Esophagus squamous epithelium (tissue), 5 donors: ENCODE data around the gene STK32A. TPM values are rescaled to one million over a fixed set of nuclear protein-coding genes. Genes with fewer than 3 reads are reported as not detected.

Source experiments
- DNase-seq: peaks from one replicate; lab custom pipeline; 2025; lab: John Stamatoyannopoulos, UW
- H3K27ac ChIP-seq, 4 donors: fragments of 200-600 bp; sonication (generic); one replicate each; pipeline ENCODE4 v1.5.1; 2016 to 2019; ENCODE audit warnings: mild to moderate bottlenecking in 1 of 4
- H3K27me3 ChIP-seq, 4 donors: fragments of 200-600 bp; sonication (generic); 1 replicate in 3 of 4; 2 replicates in 1 of 4; pipeline versions ENCODE4 v1.5.1 to v1.6.0; 2017 to 2021; ENCODE audit warnings: antibody characterized with exemption in 1 of 4
- H3K36me3 ChIP-seq, 3 donors: fragments of 200-600 bp; sonication (generic); one replicate each; pipeline ENCODE4 v1.5.1; 2016 to 2019
- H3K4me1 ChIP-seq, 3 donors: fragments of 200-600 bp; sonication (generic); one replicate each; pipeline ENCODE4 v1.5.1; 2017 to 2019
- H3K4me3 ChIP-seq, 4 donors: fragments of 200-600 bp; sonication (generic); 1 replicate in 3 of 4; 2 replicates in 1 of 4; pipeline ENCODE4 v1.5.1; 2016 to 2019; ENCODE audit warnings: mild to moderate bottlenecking in 2 of 4, moderate library complexity in 1 of 4
- H3K9me3 ChIP-seq, 3 donors: fragments of 200-600 bp; sonication (generic); one replicate each; pipeline ENCODE4 v1.5.1; 2016 to 2019
- POLR2A ChIP-seq, 4 donors: fragments of 450-650 bp; IDR thresholded peaks; one replicate each; pipeline ENCODE4 v1.6.1; 2017; ENCODE audit warnings: antibody characterized with exemption in 4 of 4, mild to moderate bottlenecking in 4 of 4, moderate library complexity in 3 of 4
- WGBS, 2 donors: methylation state at CpG; one replicate each; pipeline ENCODE4 v1.1.5; 2018; 5-methylcytosine and 5-hydroxymethylcytosine counted together
- intact Hi-C: fragments of 100-400 bp; cut with DNase I; formaldehyde crosslinking; loops from one replicate; pipeline ENCODE4 v1.15.0; 2022
- total RNA-seq, 4 donors: library from RNA; depleted of rRNA; stranded (reverse); fragments of >200 nt; gene quantifications; one replicate each; pipeline ENCODE4 v1.1.0, GENCODE V29; 2016
- TF ChIP-seq, protein P1 (sequence below), 6 experiments: fragments of 450-650 bp in 4 of 6; fragments of 200-600 bp in 2 of 6; sonication (generic) in 2 of 6; IDR thresholded peaks; one replicate each; pipeline ENCODE4 v1.5.1; 2016 to 2019; ENCODE audit warnings: antibody characterized with exemption in 6 of 6, mild to moderate bottlenecking in 4 of 6, moderate library complexity in 4 of 6
- donor health status: DM: yes; HTN: yes; CAD: no.

The STK32A gene
- total RNA-seq, 4 donors from 2014 or later, result 0.26 to 1.7 (median 0.38) TPM; not detected in 1

DNA sequence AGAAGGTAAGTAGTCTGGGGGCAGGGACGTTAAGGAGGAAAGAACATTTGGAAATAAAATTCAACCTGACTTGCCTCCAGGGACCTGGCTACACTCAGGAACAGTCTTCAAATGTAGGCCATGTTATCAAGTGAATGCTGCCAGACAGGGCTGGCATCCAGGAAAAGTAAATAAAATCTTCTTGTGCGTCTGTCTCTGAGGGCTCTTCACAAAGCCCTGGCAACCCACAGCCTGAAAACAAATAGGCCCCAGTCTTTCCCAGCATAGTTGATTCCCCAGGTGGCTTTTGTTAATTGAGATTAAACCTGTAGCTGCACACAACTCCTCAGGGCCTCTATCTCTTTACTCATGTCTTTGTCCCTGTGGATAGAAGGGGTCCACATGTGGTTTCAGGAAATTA, 55.4 kb downstream of the STK32A start:
- no peak for DNase-seq
- no peaks in the 10 kb centered on the region for H3K36me3 ChIP-seq
- no peak overlapping the region for H3K27ac ChIP-seq
- intact Hi-C loops, result no loop called here
- WGBS, 2 donors, result 12 to 61% methylated on average over 2 of the region's 2 CpGs
- no peak for TF ChIP-seq POLR2A (IDR thresholded peaks at IDR 0.05)
- no peaks in the 10 kb centered on the region for H3K27me3 ChIP-seq
- H3K9me3 ChIP-seq, result no peaks in the 10 kb centered on the region
- no peaks in the 10 kb centered on the region for H3K4me1 ChIP-seq
- H3K4me3 ChIP-seq, result no peak overlapping the region

DNA sequence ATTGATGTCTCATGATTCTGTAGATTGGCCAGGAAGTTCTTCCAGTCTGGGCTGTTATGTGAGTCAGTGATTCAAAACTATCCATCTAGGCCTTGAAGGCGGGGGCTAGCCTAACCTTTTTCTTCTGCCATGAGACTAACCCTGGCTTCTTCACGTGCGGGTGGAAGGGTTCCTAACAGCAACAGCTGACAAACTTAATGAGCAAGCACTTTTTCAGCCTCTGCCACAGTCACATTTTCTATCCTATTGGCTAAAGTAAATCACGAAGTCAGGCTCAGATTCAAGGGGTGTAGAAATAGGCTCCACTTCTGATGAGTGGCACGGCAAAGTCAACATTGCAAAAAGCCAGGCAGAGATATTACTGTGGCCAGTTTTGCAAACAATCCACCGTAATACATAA, 68.4 kb downstream of the STK32A start:
- H3K36me3 ChIP-seq, result no peaks in the 10 kb centered on the region
- no peaks in the 10 kb centered on the region for H3K27me3 ChIP-seq
- H3K27ac ChIP-seq, result peak overlapping the region in 3 of 4 donors; percentile 19 to 65 (median 25)
- intact Hi-C loops, result no loop called here
- TF ChIP-seq POLR2A (IDR thresholded peaks at IDR 0.05), result no peak
- TF ChIP-seq, protein P1, sequence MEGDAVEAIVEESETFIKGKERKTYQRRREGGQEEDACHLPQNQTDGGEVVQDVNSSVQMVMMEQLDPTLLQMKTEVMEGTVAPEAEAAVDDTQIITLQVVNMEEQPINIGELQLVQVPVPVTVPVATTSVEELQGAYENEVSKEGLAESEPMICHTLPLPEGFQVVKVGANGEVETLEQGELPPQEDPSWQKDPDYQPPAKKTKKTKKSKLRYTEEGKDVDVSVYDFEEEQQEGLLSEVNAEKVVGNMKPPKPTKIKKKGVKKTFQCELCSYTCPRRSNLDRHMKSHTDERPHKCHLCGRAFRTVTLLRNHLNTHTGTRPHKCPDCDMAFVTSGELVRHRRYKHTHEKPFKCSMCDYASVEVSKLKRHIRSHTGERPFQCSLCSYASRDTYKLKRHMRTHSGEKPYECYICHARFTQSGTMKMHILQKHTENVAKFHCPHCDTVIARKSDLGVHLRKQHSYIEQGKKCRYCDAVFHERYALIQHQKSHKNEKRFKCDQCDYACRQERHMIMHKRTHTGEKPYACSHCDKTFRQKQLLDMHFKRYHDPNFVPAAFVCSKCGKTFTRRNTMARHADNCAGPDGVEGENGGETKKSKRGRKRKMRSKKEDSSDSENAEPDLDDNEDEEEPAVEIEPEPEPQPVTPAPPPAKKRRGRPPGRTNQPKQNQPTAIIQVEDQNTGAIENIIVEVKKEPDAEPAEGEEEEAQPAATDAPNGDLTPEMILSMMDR (IDR thresholded peaks at IDR 0.05), result no peak
- WGBS, 2 donors, result 66 to 73% methylated on average over 4 to 6 of the region's 6 CpGs
- H3K9me3 ChIP-seq, result no peaks in the 10 kb centered on the region
- no peak for DNase-seq
- H3K4me1 ChIP-seq, result peaks cover 0 to 29% (median 0%) of the 10 kb centered on the region in 3 donors
- H3K4me3 ChIP-seq, result no peak overlapping the region

DNA sequence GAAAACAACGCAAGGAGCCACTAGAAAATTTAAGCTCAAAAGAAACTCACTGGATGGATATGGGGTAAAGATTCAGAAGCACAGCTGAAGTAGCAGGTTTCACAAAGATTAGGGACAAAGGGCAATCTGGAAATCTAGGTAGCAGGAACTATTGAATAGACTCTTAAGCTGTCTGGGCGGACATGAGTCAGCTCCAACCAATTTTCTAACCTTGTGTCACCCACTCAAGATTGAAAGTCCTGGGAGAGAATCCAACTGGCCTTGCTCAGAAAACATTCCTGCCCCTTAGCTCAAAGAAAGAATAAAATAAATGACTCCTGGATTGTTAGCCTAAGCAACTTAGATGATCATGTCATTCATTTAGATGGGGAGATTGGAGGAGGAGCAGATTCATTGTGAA, 69.2 kb downstream of the STK32A start:
- no peak for DNase-seq
- Histone ChIP-seq H3K4me3 (no peak overlapping the region), H3K4me1 (peaks cover 0 to 30% (median 0%) of the 10 kb centered on the region in 3 donors), H3K36me3 (no peaks in the 10 kb centered on the region), H3K9me3 (no peaks in the 10 kb centered on the region), H3K27ac (peak overlapping the region in 3 of 4 donors; percentile 25 to 65 (median 34)), H3K27me3 (no peaks in the 10 kb centered on the region)
- 31 to 56% methylated on average over 2 of the region's 2 CpGs for WGBS, 2 donors
- intact Hi-C loops, result no loop called here
- TF ChIP-seq, protein P1 (IDR thresholded peaks at IDR 0.05), result no peak
- TF ChIP-seq POLR2A (IDR thresholded peaks at IDR 0.05), result no peak

DNA sequence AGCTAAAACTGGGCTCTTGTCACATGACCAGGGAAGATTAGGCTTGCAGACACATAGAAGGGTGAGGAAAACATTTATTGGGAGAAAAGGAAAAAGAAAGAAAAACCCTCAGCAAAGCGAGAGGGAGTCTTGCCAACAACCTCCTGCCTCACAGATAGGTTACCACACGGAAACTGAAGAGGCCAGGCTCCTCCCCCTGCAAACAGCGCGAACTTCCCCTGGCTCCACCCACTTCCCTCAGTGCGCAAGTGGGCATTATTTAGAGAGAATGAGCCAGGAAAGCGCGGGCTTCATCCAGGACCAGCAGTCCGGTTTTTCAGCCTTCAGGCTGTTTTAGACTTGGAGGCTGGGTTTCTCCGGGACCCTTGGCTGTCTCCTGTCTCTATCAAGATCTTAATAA, 70.3 kb downstream of the STK32A start:
- DNase-seq, result no peak
- H3K4me3 ChIP-seq, result peak overlapping the region in 1 of 4 donors; percentile 24
- H3K36me3 ChIP-seq, result no peaks in the 10 kb centered on the region
- peak overlapping the region in 3 of 4 donors; percentile 36 to 65 (median 47) for H3K27ac ChIP-seq
- no peaks in the 10 kb centered on the region for H3K9me3 ChIP-seq
- intact Hi-C loops, result no loop called here
- peaks cover 0 to 42% (median 0%) of the 10 kb centered on the region in 3 donors for H3K4me1 ChIP-seq
- no peaks in the 10 kb centered on the region for H3K27me3 ChIP-seq
- WGBS, 2 donors, result 57 to 68% methylated on average over 9 of the region's 9 CpGs
- TF ChIP-seq, protein P1 (IDR thresholded peaks at IDR 0.05), result no peak
- no peak for TF ChIP-seq POLR2A (IDR thresholded peaks at IDR 0.05)

DNA sequence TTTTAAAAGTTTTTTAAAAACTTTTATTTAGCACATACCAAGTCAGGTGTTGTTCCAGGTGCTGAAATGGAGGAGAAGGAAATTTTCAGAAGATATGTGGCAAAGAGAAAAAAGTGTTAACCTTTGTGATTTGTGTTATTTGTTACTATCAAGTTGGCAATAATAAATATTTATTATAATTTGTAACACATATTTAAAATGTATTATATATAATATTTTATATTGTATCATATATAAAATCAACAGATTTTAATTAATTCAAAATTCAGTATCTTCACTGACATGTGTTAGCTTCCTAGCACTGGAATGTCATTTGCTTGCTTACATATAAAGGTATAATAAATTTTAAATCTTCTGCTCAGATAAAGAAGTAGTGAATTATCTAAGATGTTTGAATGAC, 71.5 kb downstream of the STK32A start:
- Histone ChIP-seq H3K27me3 (no peaks in the 10 kb centered on the region), H3K36me3 (no peaks in the 10 kb centered on the region), H3K27ac (no peak overlapping the region), H3K9me3 (no peaks in the 10 kb centered on the region), H3K4me3 (no peak overlapping the region), H3K4me1 (peaks cover 0 to 49% (median 0%) of the 10 kb centered on the region in 3 donors)
- intact Hi-C loops, result no loop called here
- DNase-seq, result no peak
- no peak for TF ChIP-seq POLR2A (IDR thresholded peaks at IDR 0.05)
- TF ChIP-seq, protein P1 (IDR thresholded peaks at IDR 0.05), result no peak

DNA sequence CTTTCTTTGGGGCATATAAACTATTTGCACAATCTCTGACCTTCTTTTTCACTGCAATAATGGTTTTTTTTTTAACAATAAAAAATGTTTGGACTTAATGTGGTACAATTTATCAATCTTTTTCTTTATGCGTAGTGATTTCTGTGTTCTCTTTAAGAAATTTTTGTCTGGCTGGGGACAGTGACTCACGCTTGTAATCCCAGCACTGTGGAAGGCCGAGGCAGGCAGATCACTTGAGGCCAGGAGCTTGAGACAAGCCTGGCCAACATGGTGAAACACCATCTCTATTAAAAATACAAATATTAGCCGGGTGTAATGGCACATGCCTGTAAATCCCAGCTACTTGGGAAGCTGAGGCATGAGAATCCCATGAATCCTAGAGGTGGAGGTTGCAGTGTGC, 72.3 kb downstream of the STK32A start:
- no peak overlapping the region for H3K4me3 ChIP-seq
- H3K36me3 ChIP-seq, result no peaks in the 10 kb centered on the region
- intact Hi-C loops, result no loop called here
- WGBS, 2 donors, result 71 to 73% methylated on average over 4 of the region's 4 CpGs
- H3K27ac ChIP-seq, result no peak overlapping the region
- H3K4me1 ChIP-seq, result peaks cover 0 to 49% (median 0%) of the 10 kb centered on the region in 3 donors
- no peaks in the 10 kb centered on the region for H3K27me3 ChIP-seq
- TF ChIP-seq, protein P1 (IDR thresholded peaks at IDR 0.05), result no peak
- TF ChIP-seq POLR2A (IDR thresholded peaks at IDR 0.05), result no peak
- no peak for DNase-seq
- no peaks in the 10 kb centered on the region for H3K9me3 ChIP-seq
